ENCODE results near the gene SMYD3. TPM values are rescaled to one million over a fixed set of nuclear protein-coding genes. Genes with fewer than 3 reads are reported as not detected.

Gene SMYD3
- total and polyA plus RNA-seq, 9 of the 15 experiments (the other 6 are each of a cell fraction or from before 2014, with no cell fraction given), result 128 to 440 (median 197) TPM

DNA sequence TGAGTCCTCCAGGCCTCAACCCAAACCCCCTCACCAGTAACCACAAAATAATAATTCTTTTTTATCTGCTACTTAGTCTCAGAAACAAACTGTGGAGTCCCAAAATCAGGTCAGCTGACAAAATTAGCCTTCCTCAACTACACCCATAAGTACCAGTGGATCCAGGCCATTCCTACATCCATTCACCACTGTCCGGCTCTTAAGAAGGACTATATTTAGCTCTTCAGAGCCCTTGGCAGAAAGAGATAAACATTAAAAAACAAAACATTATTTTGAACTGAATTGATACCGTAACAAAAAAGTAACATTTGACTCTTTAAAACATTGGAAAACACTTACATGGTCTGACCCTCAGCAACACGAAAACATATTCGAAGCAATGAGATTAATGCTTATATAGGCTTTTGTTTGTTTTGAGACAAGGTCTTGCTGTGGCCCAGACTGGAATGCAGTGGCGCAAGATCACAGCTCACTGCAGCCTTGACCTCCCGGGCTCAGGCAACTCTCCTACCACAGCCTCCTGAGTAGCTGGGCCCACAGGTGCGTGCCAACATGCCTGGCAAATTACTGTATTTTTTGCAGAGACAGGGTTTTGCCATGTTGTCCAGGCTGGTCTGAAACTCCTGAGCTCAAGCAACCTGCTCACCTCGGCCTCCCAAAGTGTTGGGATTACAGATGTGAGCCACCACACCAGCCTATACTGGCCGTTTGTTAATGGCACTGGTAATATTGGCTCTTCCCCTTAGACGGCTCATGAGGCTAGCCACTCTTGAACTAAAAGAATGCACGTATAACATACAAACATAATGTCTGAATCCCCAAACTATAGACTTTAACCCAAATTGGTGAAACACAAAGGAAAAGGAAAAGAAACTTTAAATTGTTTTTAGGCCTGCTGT is 330.7 kb downstream of the SMYD3 start (continued):
- peak; percentile 18; the same call in 1 of the 2 replicates for TF ChIP-seq CEBPG (CRISPR knock-in tag; IDR thresholded peaks at IDR 0.05)
- TF ChIP-seq CEBPG (tag; conservative IDR thresholded peaks at IDR 0.05 in 1 of 2, IDR thresholded peaks at IDR 0.05 in 1 of 2), result peak in 1 of 2 experiments; percentile 35; a peak in 1 of 4 replicates
- no peak for TF ChIP-seq SNIP1 (IDR thresholded peaks at IDR 0.05; ENCODE audit: low read depth)
- TF ChIP-seq, protein P1, sequence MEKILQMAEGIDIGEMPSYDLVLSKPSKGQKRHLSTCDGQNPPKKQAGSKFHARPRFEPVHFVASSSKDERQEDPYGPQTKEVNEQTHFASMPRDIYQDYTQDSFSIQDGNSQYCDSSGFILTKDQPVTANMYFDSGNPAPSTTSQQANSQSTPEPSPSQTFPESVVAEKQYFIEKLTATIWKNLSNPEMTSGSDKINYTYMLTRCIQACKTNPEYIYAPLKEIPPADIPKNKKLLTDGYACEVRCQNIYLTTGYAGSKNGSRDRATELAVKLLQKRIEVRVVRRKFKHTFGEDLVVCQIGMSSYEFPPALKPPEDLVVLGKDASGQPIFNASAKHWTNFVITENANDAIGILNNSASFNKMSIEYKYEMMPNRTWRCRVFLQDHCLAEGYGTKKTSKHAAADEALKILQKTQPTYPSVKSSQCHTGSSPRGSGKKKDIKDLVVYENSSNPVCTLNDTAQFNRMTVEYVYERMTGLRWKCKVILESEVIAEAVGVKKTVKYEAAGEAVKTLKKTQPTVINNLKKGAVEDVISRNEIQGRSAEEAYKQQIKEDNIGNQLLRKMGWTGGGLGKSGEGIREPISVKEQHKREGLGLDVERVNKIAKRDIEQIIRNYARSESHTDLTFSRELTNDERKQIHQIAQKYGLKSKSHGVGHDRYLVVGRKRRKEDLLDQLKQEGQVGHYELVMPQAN (IDR thresholded peaks at IDR 0.05; ENCODE audit: borderline replicate concordance), result no peak
- TF ChIP-seq, protein P2, sequence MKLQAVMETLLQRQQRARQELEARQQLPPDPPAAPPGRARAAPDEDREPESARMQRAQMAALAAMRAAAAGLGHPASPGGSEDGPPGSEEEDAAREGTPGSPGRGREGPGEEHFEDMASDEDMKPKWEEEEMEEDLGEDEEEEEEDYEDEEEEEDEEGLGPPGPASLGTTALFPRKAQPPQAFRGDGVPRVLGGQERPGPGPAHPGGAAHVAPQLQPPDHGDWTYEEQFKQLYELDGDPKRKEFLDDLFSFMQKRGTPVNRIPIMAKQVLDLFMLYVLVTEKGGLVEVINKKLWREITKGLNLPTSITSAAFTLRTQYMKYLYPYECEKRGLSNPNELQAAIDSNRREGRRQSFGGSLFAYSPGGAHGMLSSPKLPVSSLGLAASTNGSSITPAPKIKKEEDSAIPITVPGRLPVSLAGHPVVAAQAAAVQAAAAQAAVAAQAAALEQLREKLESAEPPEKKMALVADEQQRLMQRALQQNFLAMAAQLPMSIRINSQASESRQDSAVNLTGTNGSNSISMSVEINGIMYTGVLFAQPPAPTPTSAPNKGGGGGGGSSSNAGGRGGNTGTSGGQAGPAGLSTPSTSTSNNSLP (IDR thresholded peaks at IDR 0.05; ENCODE audit: borderline replicate concordance, low read depth, low read length), result no peak
- TF ChIP-seq, protein P3, sequence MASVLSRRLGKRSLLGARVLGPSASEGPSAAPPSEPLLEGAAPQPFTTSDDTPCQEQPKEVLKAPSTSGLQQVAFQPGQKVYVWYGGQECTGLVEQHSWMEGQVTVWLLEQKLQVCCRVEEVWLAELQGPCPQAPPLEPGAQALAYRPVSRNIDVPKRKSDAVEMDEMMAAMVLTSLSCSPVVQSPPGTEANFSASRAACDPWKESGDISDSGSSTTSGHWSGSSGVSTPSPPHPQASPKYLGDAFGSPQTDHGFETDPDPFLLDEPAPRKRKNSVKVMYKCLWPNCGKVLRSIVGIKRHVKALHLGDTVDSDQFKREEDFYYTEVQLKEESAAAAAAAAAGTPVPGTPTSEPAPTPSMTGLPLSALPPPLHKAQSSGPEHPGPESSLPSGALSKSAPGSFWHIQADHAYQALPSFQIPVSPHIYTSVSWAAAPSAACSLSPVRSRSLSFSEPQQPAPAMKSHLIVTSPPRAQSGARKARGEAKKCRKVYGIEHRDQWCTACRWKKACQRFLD (CRISPR knock-in tag; IDR thresholded peaks at IDR 0.05), result peak; percentile 40; the same call in 1 of the 2 replicates
- no peak for TF ChIP-seq ASH1L (IDR thresholded peaks at IDR 0.05; ENCODE audit: borderline replicate concordance, low read depth, partially characterized antibody)
- 0 out of 2 replicates have a peak, but pooled peaks have one; percentile 11 for TF ChIP-seq ZNF316 (IDR thresholded peaks at IDR 0.05)
- TF ChIP-seq NR2C1 (IDR thresholded peaks at IDR 0.05), result no peak
- TF ChIP-seq NR2C1 (tag; IDR thresholded peaks at IDR 0.05), result 0 out of 2 replicates have a peak, but pooled peaks have one; percentile 27
- TF ChIP-seq ZNF121 (CRISPR knock-in tag; conservative IDR thresholded peaks at IDR 0.05), result no peak
- TF ChIP-seq SMAD3 (CRISPR knock-in tag; conservative IDR thresholded peaks at IDR 0.05), result no peak
- TF ChIP-seq, protein P4, sequence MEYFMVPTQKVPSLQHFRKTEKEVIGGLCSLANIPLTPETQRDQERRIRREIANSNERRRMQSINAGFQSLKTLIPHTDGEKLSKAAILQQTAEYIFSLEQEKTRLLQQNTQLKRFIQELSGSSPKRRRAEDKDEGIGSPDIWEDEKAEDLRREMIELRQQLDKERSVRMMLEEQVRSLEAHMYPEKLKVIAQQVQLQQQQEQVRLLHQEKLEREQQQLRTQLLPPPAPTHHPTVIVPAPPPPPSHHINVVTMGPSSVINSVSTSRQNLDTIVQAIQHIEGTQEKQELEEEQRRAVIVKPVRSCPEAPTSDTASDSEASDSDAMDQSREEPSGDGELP (CRISPR knock-in tag; IDR thresholded peaks at IDR 0.05; ENCODE audit: borderline replicate concordance), result peak; percentile 15; the same call in 1 of the 2 replicates
- TF ChIP-seq LEF1 (IDR thresholded peaks at IDR 0.05), result no peak
- 0 out of 2 replicates have a peak, but pooled peaks have one; percentile 12 for TF ChIP-seq FOSL1 (tag; conservative IDR thresholded peaks at IDR 0.05)
- TF ChIP-seq NONO (IDR thresholded peaks at IDR 0.05; ENCODE audit: low read depth in 2 of 2, low read length in 1 of 2), result no peak
- TF ChIP-seq CEBPB (tag; IDR thresholded peaks at IDR 0.05), result peak; percentile 79
- 0 out of 2 replicates have a peak, but pooled peaks have one; percentile 11 for TF ChIP-seq SMARCE1 (IDR thresholded peaks at IDR 0.05)
- TF ChIP-seq DMBX1 (CRISPR knock-in tag; IDR thresholded peaks at IDR 0.05; ENCODE audit: borderline replicate concordance), result peak; percentile 73; the same call in 1 of the 2 replicates
- TF ChIP-seq NCOA4 (IDR thresholded peaks at IDR 0.05; ENCODE audit: partially characterized antibody), result no peak
- peak; percentile 50; the same call in 1 of the 2 replicates for TF ChIP-seq MEF2A (IDR thresholded peaks at IDR 0.05; ENCODE audit: control insufficient read depth, low read depth, low read length)
- TF ChIP-seq ZNF586 (CRISPR knock-in tag; conservative IDR thresholded peaks at IDR 0.05), result no peak

Measured in K562 (cell line).